ENCODE results near the gene PDE2A. TPM values are rescaled to one million over a fixed set of nuclear protein-coding genes. Genes with fewer than 3 reads are reported as not detected.
A peak's percentile ranks its signal among the peaks of the same experiment; 100 is the strongest.

The PDE2A gene
- total RNA-seq, 1 experiment from 2014 or later: 3.7 TPM

DNA sequence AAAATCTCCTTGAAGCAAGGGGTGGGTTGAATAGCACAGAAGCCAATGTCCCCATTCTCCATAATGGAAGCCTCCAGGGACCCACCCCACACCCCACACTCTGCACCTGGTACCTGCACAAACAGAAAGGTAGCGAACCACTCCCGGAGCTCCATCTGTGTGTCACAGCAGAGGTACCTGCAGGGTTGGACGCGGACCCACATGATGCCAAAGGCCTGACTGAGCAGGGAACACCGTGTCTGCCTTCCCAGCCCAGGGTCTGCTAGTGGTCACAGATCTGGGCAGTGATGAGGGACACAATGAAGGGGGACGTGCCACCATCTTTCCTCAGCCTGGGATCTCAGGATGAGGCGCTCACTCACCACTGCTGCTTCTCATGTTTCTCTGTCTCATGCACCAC lies 13.1 kb upstream of the PDE2A start:
- POLR2A ChIA-PET: no interaction called here
- no peaks in the 10 kb centered on the region for H3K4me1 Mint-ChIP-seq
- no peaks in the 10 kb centered on the region for H3K27me3 Mint-ChIP-seq (ENCODE audit: low read depth)
- DNase-seq (ENCODE audit: low spot score) (no peak), ATAC-seq (no peak)
- peaks cover 3% of the 10 kb centered on the region; the same call in 1 of the 2 replicates for H3K36me3 Mint-ChIP-seq
- H3K27ac Mint-ChIP-seq: no peak overlapping the region
- no peaks in the 10 kb centered on the region for H3K9me3 Mint-ChIP-seq
- CTCF ChIA-PET: interaction anchor here (16.5 kb wide), 1 partner anchor 97 kb away, joined by 461 read pairs; no protein-coding TSS in a partner anchor
- no peak for TF ChIP-seq TEAD1 (CRISPR knock-in tag; IDR thresholded peaks at IDR 0.05)
- TF ChIP-seq RORB (CRISPR knock-in tag; IDR thresholded peaks at IDR 0.05): no peak
- TF ChIP-seq, protein P1, sequence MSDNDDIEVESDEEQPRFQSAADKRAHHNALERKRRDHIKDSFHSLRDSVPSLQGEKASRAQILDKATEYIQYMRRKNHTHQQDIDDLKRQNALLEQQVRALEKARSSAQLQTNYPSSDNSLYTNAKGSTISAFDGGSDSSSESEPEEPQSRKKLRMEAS (CRISPR knock-in tag; IDR thresholded peaks at IDR 0.05): no peak
- TF ChIP-seq HMGA2 (CRISPR knock-in tag; IDR thresholded peaks at IDR 0.05): no peak
- no peak for TF ChIP-seq JUN (CRISPR knock-in tag; IDR thresholded peaks at IDR 0.05)
- TF ChIP-seq ZNF671 (CRISPR knock-in tag; IDR thresholded peaks at IDR 0.05): no peak
- TF ChIP-seq CREB1 (CRISPR knock-in tag; IDR thresholded peaks at IDR 0.05): no peak
- no peak for TF ChIP-seq IRF2 (CRISPR knock-in tag; IDR thresholded peaks at IDR 0.05; ENCODE audit: borderline replicate concordance, low read depth)
- TF ChIP-seq TP53 (CRISPR knock-in tag; IDR thresholded peaks at IDR 0.05): no peak
- TF ChIP-seq ZNF219 (CRISPR knock-in tag; IDR thresholded peaks at IDR 0.05; ENCODE audit: borderline replicate concordance): no peak
- TF ChIP-seq, protein P2, sequence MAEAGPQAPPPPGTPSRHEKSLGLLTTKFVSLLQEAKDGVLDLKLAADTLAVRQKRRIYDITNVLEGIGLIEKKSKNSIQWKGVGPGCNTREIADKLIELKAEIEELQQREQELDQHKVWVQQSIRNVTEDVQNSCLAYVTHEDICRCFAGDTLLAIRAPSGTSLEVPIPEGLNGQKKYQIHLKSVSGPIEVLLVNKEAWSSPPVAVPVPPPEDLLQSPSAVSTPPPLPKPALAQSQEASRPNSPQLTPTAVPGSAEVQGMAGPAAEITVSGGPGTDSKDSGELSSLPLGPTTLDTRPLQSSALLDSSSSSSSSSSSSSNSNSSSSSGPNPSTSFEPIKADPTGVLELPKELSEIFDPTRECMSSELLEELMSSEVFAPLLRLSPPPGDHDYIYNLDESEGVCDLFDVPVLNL (CRISPR knock-in tag; IDR thresholded peaks at IDR 0.05; ENCODE audit: borderline replicate concordance, low read depth): no peak
- no peak overlapping the region for H3K4me3 Mint-ChIP-seq

DNA sequence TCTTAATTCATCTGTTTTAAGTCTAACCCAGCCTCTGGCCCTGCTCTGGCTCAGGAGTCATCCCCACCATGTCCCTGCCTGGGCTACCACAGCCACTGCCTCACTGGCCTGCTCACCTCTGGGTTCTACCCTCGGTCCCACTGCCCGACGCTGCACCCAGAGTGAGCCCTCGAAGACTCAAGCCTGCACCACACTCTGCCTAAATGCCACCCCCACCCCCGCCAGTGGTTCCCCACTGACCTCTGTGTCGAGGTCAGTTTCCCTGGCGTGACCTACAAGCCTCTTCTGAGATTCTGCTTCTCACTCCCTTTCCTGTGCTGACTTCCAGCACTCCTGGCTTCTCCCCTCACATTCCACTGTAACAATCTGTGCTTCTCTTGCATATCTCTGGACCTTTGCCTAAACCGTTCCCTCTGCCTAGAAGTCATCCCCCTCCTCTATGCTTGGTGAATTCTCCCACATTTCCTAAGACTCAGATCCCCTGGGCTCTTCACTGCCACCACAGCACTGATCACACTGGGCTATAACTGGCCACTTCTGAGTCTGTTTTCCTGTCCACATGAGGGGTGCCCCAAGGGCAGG lies 12.5 kb upstream of the PDE2A start:
- Mint-ChIP-seq H3K27me3 (ENCODE audit: low read depth) (no peaks in the 10 kb centered on the region), H3K9me3 (no peaks in the 10 kb centered on the region), H3K4me3 (no peak overlapping the region), H3K36me3 (peaks cover 3% of the 10 kb centered on the region; the same call in 1 of the 2 replicates), H3K27ac (peak overlapping the region; percentile 35; the same call in 1 of the 2 replicates), H3K4me1 (peaks cover under 1% of the 10 kb centered on the region)
- ATAC-seq (no peak), DNase-seq (ENCODE audit: low spot score) (no peak)
- ChIA-PET CTCF (interaction anchor here (2.1 to 16.5 kb wide), 5 partner anchors 10 to 96 kb away, joined by 7 to 461 read pairs (median 53); no protein-coding TSS in a partner anchor), POLR2A (no interaction called here)
- no peak for TF ChIP-seq ZNF138 (CRISPR knock-in tag; conservative IDR thresholded peaks at IDR 0.05)
- TF ChIP-seq MXD4 (CRISPR knock-in tag; IDR thresholded peaks at IDR 0.05; ENCODE audit: borderline replicate concordance): no peak
- no peak for TF ChIP-seq GTF2I (CRISPR knock-in tag; conservative IDR thresholded peaks at IDR 0.05)
- TF ChIP-seq MYBL2 (CRISPR knock-in tag; IDR thresholded peaks at IDR 0.05): no peak
- TF ChIP-seq, protein P3, sequence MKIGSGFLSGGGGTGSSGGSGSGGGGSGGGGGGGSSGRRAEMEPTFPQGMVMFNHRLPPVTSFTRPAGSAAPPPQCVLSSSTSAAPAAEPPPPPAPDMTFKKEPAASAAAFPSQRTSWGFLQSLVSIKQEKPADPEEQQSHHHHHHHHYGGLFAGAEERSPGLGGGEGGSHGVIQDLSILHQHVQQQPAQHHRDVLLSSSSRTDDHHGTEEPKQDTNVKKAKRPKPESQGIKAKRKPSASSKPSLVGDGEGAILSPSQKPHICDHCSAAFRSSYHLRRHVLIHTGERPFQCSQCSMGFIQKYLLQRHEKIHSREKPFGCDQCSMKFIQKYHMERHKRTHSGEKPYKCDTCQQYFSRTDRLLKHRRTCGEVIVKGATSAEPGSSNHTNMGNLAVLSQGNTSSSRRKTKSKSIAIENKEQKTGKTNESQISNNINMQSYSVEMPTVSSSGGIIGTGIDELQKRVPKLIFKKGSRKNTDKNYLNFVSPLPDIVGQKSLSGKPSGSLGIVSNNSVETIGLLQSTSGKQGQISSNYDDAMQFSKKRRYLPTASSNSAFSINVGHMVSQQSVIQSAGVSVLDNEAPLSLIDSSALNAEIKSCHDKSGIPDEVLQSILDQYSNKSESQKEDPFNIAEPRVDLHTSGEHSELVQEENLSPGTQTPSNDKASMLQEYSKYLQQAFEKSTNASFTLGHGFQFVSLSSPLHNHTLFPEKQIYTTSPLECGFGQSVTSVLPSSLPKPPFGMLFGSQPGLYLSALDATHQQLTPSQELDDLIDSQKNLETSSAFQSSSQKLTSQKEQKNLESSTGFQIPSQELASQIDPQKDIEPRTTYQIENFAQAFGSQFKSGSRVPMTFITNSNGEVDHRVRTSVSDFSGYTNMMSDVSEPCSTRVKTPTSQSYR (CRISPR knock-in tag; IDR thresholded peaks at IDR 0.05): no peak
- TF ChIP-seq NR1H2 (CRISPR knock-in tag; IDR thresholded peaks at IDR 0.05): no peak
- TF ChIP-seq CREB1 (CRISPR knock-in tag; IDR thresholded peaks at IDR 0.05): no peak
- no peak for TF ChIP-seq NFYB (CRISPR knock-in tag; conservative IDR thresholded peaks at IDR 0.05; ENCODE audit: low read depth)
- TF ChIP-seq, protein P4, sequence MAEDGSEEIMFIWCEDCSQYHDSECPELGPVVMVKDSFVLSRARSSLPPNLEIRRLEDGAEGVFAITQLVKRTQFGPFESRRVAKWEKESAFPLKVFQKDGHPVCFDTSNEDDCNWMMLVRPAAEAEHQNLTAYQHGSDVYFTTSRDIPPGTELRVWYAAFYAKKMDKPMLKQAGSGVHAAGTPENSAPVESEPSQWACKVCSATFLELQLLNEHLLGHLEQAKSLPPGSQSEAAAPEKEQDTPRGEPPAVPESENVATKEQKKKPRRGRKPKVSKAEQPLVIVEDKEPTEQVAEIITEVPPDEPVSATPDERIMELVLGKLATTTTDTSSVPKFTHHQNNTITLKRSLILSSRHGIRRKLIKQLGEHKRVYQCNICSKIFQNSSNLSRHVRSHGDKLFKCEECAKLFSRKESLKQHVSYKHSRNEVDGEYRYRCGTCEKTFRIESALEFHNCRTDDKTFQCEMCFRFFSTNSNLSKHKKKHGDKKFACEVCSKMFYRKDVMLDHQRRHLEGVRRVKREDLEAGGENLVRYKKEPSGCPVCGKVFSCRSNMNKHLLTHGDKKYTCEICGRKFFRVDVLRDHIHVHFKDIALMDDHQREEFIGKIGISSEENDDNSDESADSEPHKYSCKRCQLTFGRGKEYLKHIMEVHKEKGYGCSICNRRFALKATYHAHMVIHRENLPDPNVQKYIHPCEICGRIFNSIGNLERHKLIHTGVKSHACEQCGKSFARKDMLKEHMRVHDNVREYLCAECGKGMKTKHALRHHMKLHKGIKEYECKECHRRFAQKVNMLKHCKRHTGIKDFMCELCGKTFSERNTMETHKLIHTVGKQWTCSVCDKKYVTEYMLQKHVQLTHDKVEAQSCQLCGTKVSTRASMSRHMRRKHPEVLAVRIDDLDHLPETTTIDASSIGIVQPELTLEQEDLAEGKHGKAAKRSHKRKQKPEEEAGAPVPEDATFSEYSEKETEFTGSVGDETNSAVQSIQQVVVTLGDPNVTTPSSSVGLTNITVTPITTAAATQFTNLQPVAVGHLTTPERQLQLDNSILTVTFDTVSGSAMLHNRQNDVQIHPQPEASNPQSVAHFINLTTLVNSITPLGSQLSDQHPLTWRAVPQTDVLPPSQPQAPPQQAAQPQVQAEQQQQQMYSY (CRISPR knock-in tag; IDR thresholded peaks at IDR 0.05): no peak
- TF ChIP-seq ZNF416 (CRISPR knock-in tag; IDR thresholded peaks at IDR 0.05): no peak
- TF ChIP-seq, protein P5, sequence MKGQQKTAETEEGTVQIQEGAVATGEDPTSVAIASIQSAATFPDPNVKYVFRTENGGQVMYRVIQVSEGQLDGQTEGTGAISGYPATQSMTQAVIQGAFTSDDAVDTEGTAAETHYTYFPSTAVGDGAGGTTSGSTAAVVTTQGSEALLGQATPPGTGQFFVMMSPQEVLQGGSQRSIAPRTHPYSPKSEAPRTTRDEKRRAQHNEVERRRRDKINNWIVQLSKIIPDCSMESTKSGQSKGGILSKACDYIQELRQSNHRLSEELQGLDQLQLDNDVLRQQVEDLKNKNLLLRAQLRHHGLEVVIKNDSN (CRISPR knock-in tag; IDR thresholded peaks at IDR 0.05): no peak
- no peak for TF ChIP-seq CBFB (CRISPR knock-in tag; IDR thresholded peaks at IDR 0.05; ENCODE audit: low read depth)
- TF ChIP-seq, protein P6, sequence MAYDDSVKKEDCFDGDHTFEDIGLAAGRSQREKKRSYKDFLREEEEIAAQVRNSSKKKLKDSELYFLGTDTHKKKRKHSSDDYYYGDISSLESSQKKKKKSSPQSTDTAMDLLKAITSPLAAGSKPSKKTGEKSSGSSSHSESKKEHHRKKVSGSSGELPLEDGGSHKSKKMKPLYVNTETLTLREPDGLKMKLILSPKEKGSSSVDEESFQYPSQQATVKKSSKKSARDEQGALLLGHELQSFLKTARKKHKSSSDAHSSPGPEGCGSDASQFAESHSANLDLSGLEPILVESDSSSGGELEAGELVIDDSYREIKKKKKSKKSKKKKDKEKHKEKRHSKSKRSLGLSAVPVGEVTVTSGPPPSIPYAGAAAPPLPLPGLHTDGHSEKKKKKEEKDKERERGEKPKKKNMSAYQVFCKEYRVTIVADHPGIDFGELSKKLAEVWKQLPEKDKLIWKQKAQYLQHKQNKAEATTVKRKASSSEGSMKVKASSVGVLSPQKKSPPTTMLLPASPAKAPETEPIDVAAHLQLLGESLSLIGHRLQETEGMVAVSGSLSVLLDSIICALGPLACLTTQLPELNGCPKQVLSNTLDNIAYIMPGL (CRISPR knock-in tag; IDR thresholded peaks at IDR 0.05): no peak
- no peak for TF ChIP-seq FOXK1 (CRISPR knock-in tag; IDR thresholded peaks at IDR 0.05)
- no peak for TF ChIP-seq SOX15 (CRISPR knock-in tag; IDR thresholded peaks at IDR 0.05)
- TF ChIP-seq PRRX2 (CRISPR knock-in tag; IDR thresholded peaks at IDR 0.05): no peak

Measured in WTC11 (cell line).